Natural killer cell treated with Interleukin-12 subunit alpha and Interleukin-12 subunit beta and Interleukin-15 and Interleukin-18, amount 100 ng/mL, for 72 hours (primary cell): ENCODE results near the gene HAVCR1. TPM values are rescaled to one million over a fixed set of nuclear protein-coding genes. Genes with fewer than 3 reads are reported as not detected.

Experiments used
- ATAC-seq, 2 donors: fragments of 150-1000 bp; cut with Tn5 transposase in 1 of 2; sonication (Bioruptor Pico), chemical (Tn5 transposase) in 1 of 2; 2 replicates each; pipeline ENCODE4 v1.10.0; 2021
- DNase-seq: peaks from one replicate; pipeline ENCODE4 v3.0.0; 2022; ENCODE audit warnings: low spot score
- H3K27ac Mint-ChIP-seq, 2 donors: 1 replicate in 1 of 2; 2 replicates in 1 of 2; pipeline ENCODE4 v1.8.0; 2022; ENCODE audit warnings: mixed read lengths in 2 of 2, mild to moderate bottlenecking in 1 of 2, moderate library complexity in 1 of 2
- H3K27me3 Mint-ChIP-seq, 2 donors: 1 replicate in 1 of 2; 2 replicates in 1 of 2; pipeline ENCODE4 v1.8.0; 2022; ENCODE audit warnings: mixed read lengths in 2 of 2
- H3K36me3 Mint-ChIP-seq: one replicate; pipeline ENCODE4 v1.8.0; 2022; ENCODE audit warnings: mixed read lengths
- H3K4me1 Mint-ChIP-seq, 2 donors: 1 replicate in 1 of 2; 2 replicates in 1 of 2; pipeline ENCODE4 v1.8.0; 2022; ENCODE audit warnings: low read depth in 2 of 2, mixed read lengths in 2 of 2, mild to moderate bottlenecking in 1 of 2
- H3K4me3 Mint-ChIP-seq: one replicate; pipeline ENCODE4 v1.8.0; 2022; ENCODE audit warnings: mixed read lengths
- H3K9me3 Mint-ChIP-seq: 2 replicates; pipeline ENCODE4 v1.8.0; 2022; ENCODE audit warnings: mixed read lengths
- total RNA-seq, 2 donors: library from RNA; stranded (reverse); gene quantifications; one replicate each; pipeline ENCODE4 v1.2.3, GENCODE V29; 2022

Gene HAVCR1
- total RNA-seq: 10 to 100 TPM; 23.9 to 26.5 TPM

DNA sequence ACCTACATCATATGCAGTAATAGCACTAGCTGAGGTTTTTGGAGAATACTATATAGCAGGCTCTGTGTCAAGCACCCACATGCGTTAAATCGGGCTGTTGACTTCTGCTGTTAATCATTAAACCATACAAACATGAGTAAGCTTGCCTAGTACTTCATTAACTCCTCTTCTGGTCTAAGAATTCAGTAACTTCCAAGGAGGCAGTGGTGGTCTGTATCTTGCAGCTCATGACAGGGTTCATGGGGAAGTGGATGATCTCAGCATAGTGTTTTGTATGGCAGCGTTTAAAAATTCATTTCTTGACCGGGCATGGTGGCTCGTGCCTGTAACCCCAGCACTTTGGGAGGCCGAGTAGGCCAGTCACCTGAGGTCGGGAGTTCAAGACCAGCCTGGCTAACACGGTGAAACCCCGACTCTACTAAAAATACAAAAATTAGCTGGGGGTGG, at the start of gene HAVCR1:
HAVCR1 (minus strand) TSS at position 24 of the 447 bp plus-strand sequence. CDS start 1,173 bp downstream, outside the sequence.
- no peak within 1 kb of the TSS for H3K4me3 Mint-ChIP-seq
- no peaks in the 10 kb centered on the region for H3K36me3 Mint-ChIP-seq
- H3K9me3 Mint-ChIP-seq: no peaks in the 10 kb centered on the region
- DNase-seq (no peak), ATAC-seq (no peak)
- no peaks in the 10 kb centered on the region for H3K27me3 Mint-ChIP-seq
- peak within 1 kb of the TSS in 1 of 2 donors; percentile 39 for H3K27ac Mint-ChIP-seq
- peaks cover 4 to 10% of the 10 kb centered on the region in 2 donors for H3K4me1 Mint-ChIP-seq

- no peaks in the 10 kb centered on the region for H3K9me3 Mint-ChIP-seq
- H3K4me1 Mint-ChIP-seq: peaks cover 35 to 58% of the 10 kb centered on the region in 2 donors
- H3K36me3 Mint-ChIP-seq: peaks cover 53% of the 10 kb centered on the region
- H3K27ac Mint-ChIP-seq: peak overlapping the region; percentile 97 to 99
- peak in 1 of 2 donors; percentile 2 for ATAC-seq
- no peaks in the 10 kb centered on the region for H3K27me3 Mint-ChIP-seq
- DNase-seq: peak; percentile 69
- peak overlapping the region; percentile 94 for H3K4me3 Mint-ChIP-seq
Measured at GRCh38 chr5:157107508-157107907, 48.6 kb upstream of the HAVCR1 start.

DNA sequence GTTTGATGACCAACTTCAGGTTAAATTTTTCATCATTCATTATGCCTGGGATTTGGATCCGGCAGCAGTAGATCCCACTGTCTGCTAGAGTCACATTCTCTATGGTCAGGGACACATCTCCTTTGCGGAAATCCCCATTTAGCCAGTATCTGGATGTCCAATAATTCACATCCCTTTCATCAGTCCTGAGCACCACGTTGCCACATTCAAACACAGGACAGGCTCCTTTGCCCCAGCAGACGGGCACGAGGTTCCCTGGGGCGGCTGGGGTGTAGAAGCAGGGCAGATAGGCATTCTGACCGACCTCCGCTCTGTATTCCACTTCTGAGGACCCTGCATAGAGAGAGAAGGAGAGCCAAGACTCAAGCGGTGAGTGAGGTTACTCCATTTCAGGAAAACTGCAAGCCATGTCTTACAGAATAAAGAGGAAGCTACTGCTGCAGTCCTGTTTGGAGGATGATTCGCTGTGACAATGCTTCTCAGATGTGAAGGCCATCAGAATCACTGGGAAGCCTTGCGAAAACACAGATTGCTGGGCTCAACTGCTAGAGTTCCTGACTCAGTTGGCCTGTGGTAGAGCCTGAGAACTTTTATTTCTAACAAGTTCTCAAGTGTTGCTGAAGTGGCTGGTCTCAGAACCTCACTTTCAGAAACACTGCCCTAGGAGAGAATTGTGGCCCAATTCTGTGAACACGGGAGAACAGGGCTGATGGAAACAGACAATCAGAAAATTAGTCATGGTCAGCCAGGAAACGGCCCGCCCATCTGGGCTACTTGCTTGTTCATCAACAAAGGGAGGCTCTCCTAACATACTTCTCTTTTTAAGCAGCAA, 47.9 kb upstream of the HAVCR1 start:
- peak; percentile 86 for DNase-seq
- ATAC-seq: peak; percentile 74 to 85
- Mint-ChIP-seq H3K27me3 (no peaks in the 10 kb centered on the region), H3K4me3 (peak overlapping the region; percentile 94), H3K27ac (peak overlapping the region; percentile 97 to 99), H3K4me1 (peaks cover 35 to 58% of the 10 kb centered on the region in 2 donors), H3K36me3 (peaks cover 53% of the 10 kb centered on the region), H3K9me3 (no peaks in the 10 kb centered on the region)

- Mint-ChIP-seq H3K4me3 (peak overlapping the region; percentile 94), H3K36me3 (peaks cover 40% of the 10 kb centered on the region), H3K27ac (peak overlapping the region; percentile 97 to 99), H3K9me3 (no peaks in the 10 kb centered on the region), H3K4me1 (peaks cover 38 to 47% of the 10 kb centered on the region in 2 donors), H3K27me3 (no peaks in the 10 kb centered on the region)
- DNase-seq: peak; percentile 64
- ATAC-seq: peak; percentile 88 to 89
Measured at GRCh38 chr5:157100140-157100679, 41.3 kb upstream of the HAVCR1 start.

DNA sequence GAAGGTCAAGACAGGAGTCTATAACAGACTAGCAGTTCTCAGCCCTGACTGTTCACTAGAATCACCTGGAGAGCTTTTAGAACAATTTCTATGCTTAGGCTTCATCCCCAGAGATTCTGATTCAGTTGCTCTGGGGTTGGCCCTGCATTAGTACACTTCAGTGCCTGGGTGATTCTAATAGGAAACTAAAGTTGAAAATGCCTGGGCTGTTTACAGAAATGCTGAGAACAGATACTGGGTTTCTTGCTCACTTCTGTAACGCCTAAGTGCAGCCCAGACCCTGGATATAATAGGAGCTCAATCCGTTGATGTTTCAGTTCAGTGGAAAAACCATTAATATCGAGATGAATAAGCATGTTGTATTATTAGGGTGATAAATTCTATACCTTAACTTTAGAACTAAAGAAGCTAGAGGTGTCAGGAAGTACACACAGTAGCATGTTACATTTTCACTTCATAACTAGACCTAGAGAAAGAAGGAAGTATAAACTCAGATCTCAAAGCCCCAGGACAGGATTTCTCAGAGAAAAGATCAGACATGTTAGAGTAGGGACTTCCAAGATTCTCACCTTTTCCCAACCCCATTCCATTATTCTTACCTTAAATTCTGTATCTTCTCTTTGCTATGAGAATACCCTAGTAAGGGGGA, 29.6 kb upstream of the HAVCR1 start:
- DNase-seq (no peak), ATAC-seq (no peak)
- Mint-ChIP-seq H3K9me3 (no peaks in the 10 kb centered on the region), H3K4me3 (no peak overlapping the region), H3K36me3 (peaks cover 42% of the 10 kb centered on the region), H3K27me3 (no peaks in the 10 kb centered on the region), H3K4me1 (peaks cover 12 to 21% of the 10 kb centered on the region in 2 donors), H3K27ac (peak overlapping the region; percentile 41 to 72)

DNA sequence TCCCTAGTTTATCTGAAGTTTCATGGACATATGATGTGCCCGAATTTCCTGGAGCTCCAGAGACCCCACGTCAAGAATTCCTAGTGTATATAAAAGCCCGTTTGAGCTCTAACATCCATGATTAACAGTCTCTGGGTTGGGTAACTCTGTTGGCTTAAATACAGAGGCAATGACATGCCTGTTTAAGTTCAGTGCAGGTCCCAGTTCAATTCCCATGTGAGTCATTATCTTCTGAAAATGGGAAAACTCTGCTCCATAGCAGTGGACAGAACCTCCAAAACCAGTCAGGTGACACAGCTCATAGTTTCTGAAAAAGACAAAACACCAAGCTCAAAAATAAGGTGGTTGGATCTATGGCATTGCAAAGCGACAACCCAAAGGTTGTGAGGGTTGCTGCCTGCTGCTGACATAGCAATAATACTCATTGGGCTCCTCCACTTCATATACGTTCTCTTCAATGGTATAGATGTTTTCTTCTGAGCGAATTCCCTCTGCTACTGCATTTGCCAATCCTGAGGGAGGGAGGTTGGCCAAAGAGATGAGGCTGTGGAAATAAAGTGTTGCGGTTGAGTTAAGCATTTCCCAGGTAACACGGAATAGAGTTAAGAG, 27.9 kb upstream of the HAVCR1 start:
- Mint-ChIP-seq H3K9me3 (no peaks in the 10 kb centered on the region), H3K36me3 (peaks cover 51% of the 10 kb centered on the region), H3K4me1 (peaks cover 16 to 26% of the 10 kb centered on the region in 2 donors), H3K27ac (no peak overlapping the region), H3K27me3 (no peaks in the 10 kb centered on the region), H3K4me3 (no peak overlapping the region)
- ATAC-seq (no peak), DNase-seq (no peak)

GRCh38 chr5:157085930-157086329, 27.0 kb upstream of the HAVCR1 start:
- peaks cover 11 to 21% of the 10 kb centered on the region in 2 donors for H3K4me1 Mint-ChIP-seq
- H3K27ac Mint-ChIP-seq: peak overlapping the region in 1 of 2 donors; percentile 57
- H3K36me3 Mint-ChIP-seq: peaks cover 44% of the 10 kb centered on the region
- DNase-seq: no peak
- no peaks in the 10 kb centered on the region for H3K27me3 Mint-ChIP-seq
- no peak for ATAC-seq
- H3K4me3 Mint-ChIP-seq: no peak overlapping the region
- H3K9me3 Mint-ChIP-seq: no peaks in the 10 kb centered on the region

GRCh38 chr5:157080286-157080685, 21.4 kb upstream of the HAVCR1 start:
- H3K9me3 Mint-ChIP-seq: no peaks in the 10 kb centered on the region
- H3K27me3 Mint-ChIP-seq: no peaks in the 10 kb centered on the region
- no peak for DNase-seq
- H3K4me1 Mint-ChIP-seq: peaks cover 22 to 24% of the 10 kb centered on the region in 2 donors
- H3K4me3 Mint-ChIP-seq: no peak overlapping the region
- peak overlapping the region; percentile 27 to 66 for H3K27ac Mint-ChIP-seq
- ATAC-seq: peak; percentile 48 to 49
- H3K36me3 Mint-ChIP-seq: peaks cover 12% of the 10 kb centered on the region

DNA sequence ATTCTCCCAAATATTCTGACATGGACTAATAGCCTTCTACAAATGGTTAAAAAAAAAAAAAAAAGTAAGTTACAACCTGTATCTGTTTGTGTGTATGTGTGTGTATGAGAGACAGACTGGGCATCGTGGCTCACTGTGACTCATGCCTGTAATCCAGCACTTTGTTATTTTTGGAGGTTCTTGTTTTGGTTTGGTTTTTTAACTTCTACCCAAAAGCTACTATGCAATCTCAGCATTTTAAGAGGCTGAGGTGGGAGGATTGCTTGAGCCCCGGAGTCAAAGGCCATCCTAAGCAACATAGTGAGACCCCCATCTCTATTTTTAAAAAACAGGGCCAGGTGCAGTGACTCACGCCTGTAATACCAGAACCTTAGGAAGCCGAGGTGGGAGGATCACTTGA, 17.6 kb upstream of the HAVCR1 start:
- no peaks in the 10 kb centered on the region for H3K27me3 Mint-ChIP-seq
- H3K4me1 Mint-ChIP-seq: peaks cover 41 to 43% of the 10 kb centered on the region in 2 donors
- H3K36me3 Mint-ChIP-seq: peaks cover 7% of the 10 kb centered on the region
- no peak overlapping the region for H3K27ac Mint-ChIP-seq
- ATAC-seq (peak in 1 of 2 donors; percentile 70), DNase-seq (no peak)
- H3K9me3 Mint-ChIP-seq: no peaks in the 10 kb centered on the region
- no peak overlapping the region for H3K4me3 Mint-ChIP-seq

- peak overlapping the region; percentile 26 for H3K4me3 Mint-ChIP-seq
- peak overlapping the region; percentile 13 to 38 for H3K27ac Mint-ChIP-seq
- H3K4me1 Mint-ChIP-seq: peaks cover 43 to 44% of the 10 kb centered on the region in 2 donors
- no peaks in the 10 kb centered on the region for H3K27me3 Mint-ChIP-seq
- DNase-seq (no peak), ATAC-seq (peak; percentile 56 to 66)
- no peaks in the 10 kb centered on the region for H3K9me3 Mint-ChIP-seq
- H3K36me3 Mint-ChIP-seq: peaks cover 7% of the 10 kb centered on the region
Measured at GRCh38 chr5:157072508-157072907, 13.6 kb upstream of the HAVCR1 start.

GRCh38 chr5:157069949-157070348, 11.0 kb upstream of the HAVCR1 start:
- no peak overlapping the region for H3K4me3 Mint-ChIP-seq
- no peaks in the 10 kb centered on the region for H3K27me3 Mint-ChIP-seq
- DNase-seq: no peak
- no peak for ATAC-seq
- H3K4me1 Mint-ChIP-seq: peaks cover 27 to 40% of the 10 kb centered on the region in 2 donors
- H3K9me3 Mint-ChIP-seq: no peaks in the 10 kb centered on the region
- no peak overlapping the region for H3K27ac Mint-ChIP-seq
- H3K36me3 Mint-ChIP-seq: peaks cover under 1% of the 10 kb centered on the region

DNA sequence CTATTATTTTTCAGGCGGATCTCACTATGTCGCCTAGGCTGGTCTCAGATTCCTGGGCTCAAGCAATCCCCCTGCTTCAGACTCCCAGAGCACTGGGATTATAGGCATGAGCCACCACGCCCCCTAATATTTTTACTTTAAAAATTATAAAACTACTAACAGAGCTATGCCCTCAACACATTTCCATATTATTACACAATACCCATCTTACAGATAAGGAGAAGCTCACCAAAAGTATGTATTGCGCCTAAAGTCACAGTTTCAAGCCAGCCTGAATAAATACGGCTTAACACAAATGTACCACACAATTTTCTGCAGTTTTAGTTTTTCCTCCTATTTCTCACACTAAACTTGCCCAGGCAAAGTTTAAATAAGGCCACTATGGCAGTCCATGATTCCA, 9.9 kb upstream of the HAVCR1 start:
- ATAC-seq: no peak
- Mint-ChIP-seq H3K4me1 (peaks cover 18 to 37% of the 10 kb centered on the region in 2 donors), H3K9me3 (no peaks in the 10 kb centered on the region), H3K27me3 (no peaks in the 10 kb centered on the region), H3K4me3 (no peak overlapping the region), H3K36me3 (no peaks in the 10 kb centered on the region), H3K27ac (peak overlapping the region in 1 of 2 donors; percentile 81)
- no peak for DNase-seq

DNA sequence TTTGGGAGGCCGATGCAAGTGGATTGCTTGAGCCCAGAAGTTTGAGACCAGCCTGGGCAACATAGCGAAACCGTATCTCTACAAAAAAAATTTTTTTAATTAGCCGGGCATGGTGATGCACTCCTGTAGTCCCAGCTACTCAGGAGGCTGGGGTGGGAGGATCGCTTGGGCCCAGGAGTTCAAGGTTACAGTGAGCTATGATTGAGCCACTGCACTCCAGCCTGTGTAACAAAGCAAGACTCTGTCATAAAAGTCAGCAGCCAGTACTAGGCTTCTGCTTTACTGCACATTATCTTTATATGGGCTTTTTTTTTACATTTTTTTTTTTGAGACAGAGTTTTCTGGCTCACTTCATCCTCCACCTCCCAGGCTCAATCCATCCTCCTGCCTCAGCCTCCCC, 9.4 kb upstream of the HAVCR1 start:
- Mint-ChIP-seq H3K9me3 (no peaks in the 10 kb centered on the region), H3K4me3 (no peak overlapping the region), H3K4me1 (peaks cover 14 to 37% of the 10 kb centered on the region in 2 donors), H3K36me3 (no peaks in the 10 kb centered on the region), H3K27me3 (no peaks in the 10 kb centered on the region), H3K27ac (no peak overlapping the region)
- DNase-seq (no peak), ATAC-seq (no peak)
